GM19043 (cell line): Measurements from ENCODE around the gene NIT1.

Source experiments
- ATAC-seq: cut with Tn5 transposase; IDR thresholded peaks from one replicate; pipeline ENCODE4 v1.9.1; 2021; ENCODE audit warnings: low read depth; ENCODE audit not compliant: unreplicated experiment

NIT1 gene, protein sequence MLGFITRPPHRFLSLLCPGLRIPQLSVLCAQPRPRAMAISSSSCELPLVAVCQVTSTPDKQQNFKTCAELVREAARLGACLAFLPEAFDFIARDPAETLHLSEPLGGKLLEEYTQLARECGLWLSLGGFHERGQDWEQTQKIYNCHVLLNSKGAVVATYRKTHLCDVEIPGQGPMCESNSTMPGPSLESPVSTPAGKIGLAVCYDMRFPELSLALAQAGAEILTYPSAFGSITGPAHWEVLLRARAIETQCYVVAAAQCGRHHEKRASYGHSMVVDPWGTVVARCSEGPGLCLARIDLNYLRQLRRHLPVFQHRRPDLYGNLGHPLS

DNA sequence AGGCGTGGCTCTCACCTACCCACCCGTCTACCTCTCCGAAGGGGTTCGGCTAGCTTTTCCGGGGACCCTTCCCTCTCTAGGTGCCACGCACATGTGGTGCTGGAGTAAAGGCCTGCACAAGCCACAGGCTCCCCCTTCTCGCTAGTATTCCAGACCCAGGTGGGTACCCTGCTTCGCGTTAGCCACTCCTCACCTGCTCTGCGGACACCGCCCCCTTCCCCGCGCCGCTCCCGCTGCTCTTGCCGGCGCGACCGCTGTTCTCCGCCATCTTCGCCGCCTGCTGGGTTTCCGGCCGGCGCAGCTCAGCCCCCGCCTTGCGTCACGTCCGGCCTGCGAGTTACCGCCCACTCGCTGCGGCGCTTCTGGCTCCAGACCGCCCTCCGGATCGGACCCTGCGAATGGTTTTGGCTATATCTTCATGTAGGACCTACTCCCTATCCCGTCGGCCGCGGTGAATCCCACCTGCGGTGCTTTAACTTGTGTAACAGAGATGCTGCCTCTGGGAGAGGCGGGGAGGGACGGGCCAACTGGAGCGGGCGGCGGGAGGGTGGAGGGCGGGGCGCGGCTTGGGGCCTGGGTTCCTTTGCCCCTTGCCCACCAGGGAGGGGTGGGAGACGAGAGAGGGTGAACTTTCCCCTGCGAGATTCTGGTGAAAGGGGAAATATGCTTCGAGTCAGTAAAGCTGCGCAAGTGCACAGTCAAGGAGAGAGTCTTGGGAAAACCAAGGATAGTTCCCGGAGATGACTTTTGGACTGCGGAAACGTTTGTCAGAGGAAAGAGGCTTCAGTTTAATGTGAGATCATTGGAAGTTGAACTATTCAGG, at the start of gene NIT1, which contains the start of gene PFDN2:
NIT1 (plus strand) TSS at position 347 of the 823 bp plus-strand sequence; CDS start at position 419, 72 bp downstream.
PFDN2 (minus strand) TSS at position 279 of the 823 bp plus-strand sequence; CDS start at position 268, 11 bp downstream.
- ATAC-seq = peak; percentile 84

DNA sequence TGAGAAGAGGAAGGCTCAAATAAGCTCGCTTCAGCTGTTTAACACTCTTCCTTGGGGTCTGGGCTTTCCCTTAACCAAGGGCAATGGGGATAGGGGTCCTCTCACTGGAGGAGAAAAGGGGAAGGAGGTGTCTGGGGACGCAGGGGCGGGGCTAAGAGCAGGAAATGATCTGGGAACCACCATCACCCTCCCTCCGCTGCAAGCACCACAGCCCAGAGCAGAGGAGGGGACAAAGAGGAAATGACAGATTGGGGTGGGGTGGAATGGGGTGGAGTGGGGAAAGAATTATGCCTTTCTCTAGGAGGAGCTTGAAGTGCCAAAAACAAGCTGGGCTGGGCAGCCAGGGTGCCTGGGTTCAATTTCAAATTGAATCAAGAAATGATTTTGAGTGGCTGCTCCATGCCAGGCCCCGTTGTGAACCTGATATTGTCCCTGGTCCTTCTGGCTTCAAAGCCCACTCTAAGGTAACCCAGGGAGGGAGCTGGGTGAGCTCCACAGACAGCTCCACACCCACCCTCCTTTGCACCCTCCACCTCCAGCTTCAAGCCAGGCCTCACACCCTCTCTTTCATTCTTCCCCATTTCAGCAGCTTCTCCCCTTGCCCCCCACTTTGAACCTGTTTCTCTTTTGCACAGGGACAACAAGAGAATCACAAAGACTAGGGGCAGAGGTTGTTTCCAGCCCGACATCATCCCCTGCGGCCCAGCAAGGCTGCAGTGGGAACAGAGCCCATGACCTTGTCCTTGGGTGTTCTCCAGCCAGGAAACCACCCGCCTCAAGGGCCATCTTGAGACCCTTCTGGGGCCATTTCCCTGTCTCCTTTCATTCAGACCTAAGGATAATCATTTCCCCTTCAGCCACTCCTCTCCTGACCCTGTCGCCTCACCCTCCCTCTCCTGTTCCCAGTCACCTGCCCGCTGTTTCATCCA, 49.3 kb upstream of the NIT1 start:
- ATAC-seq = peak; percentile 45

DNA sequence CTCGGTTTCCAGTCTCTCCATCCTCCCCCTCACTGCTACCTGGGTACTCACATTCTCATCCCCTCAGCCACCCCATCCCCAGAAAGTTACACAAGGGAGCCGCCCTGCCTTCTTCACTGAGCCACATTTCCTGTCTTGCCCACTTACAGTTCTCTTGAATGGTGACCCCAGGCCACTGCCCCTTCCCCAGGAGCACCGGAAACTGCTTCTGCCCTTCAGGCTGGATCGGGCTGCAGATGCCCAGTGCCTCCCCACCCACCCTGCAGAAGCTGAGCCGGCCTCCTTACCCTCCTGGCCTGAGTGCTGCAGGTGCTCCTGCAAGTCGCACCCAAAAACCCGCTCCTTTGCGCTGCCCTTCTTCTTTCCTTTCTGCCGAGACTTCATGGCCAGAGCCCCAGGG, 48.7 kb upstream of the NIT1 start:
- no peak for ATAC-seq

DNA sequence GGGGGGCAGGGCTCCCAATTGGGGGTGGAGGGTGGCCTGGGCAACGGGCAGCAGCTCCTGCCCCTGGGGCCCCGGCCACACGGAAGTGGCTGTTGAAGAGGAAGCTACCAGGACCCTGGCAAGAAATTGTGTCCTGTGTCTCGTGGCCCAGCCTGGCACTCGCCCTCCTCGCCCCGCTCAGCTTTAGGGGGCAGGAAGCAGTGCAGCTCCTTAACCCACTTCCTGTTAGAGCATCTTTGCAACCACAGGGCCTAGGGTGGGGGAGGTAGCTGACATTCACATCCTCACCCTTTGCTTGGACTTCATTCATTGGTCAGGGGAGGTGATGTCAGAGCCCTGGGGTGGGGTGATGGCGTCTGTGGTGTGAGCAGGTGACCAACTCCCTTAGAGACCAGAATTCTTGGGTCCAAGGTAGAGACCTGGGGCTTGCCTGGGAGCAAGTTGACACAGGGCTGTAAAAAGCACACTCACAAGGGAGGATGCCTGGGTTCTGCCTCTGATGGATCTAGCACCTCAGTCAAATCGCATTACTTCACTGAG, 48.1 kb upstream of the NIT1 start, which contains the start of gene ARHGAP30:
ARHGAP30 (minus strand) TSS at position 161 of the 540 bp plus-strand sequence. CDS start 267 bp downstream, outside the sequence.
- peak; percentile 81 for ATAC-seq

DNA sequence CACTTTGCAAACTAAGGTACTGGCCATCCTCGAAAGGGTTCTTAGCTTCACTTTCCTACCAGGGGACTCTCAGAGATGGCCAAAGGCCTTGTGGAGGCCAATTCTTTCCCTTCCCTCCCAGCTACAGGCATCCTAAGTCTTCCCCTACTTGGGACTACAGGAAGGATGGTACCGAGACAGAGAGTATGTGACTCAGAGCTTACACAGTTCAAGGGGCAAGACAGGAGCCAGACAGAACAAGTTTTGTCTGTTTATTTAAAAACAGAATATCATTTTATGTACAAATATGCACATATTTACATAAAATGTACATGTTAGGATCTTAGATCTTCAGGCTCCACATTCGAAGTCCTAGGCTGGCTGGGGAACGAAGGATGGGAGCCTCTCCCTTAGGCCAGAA, 47.1 kb upstream of the NIT1 start:
- ATAC-seq = no peak

DNA sequence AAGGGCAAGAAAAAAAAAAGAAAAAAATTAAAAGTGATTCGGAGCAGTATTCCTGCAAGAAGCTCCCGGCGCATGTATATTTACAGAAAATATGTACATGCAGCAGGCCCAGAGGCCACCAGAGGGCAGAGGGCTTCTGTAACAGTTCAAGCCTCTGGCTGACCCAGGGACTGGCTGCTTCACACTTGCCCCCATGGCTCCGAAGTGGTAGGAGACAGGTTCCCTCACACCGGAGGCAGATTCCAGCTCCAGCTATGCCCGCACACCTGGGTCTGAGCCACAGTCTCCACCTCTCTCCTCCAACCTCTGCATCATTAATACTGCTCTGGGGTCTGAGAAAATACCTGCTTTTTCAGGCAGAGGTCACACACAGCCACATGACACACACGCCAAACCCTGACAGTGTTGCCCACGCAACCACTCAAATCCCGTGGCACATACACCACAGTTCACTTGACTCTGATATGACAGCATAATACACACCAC, 46.0 kb upstream of the NIT1 start:
- ATAC-seq = no peak

DNA sequence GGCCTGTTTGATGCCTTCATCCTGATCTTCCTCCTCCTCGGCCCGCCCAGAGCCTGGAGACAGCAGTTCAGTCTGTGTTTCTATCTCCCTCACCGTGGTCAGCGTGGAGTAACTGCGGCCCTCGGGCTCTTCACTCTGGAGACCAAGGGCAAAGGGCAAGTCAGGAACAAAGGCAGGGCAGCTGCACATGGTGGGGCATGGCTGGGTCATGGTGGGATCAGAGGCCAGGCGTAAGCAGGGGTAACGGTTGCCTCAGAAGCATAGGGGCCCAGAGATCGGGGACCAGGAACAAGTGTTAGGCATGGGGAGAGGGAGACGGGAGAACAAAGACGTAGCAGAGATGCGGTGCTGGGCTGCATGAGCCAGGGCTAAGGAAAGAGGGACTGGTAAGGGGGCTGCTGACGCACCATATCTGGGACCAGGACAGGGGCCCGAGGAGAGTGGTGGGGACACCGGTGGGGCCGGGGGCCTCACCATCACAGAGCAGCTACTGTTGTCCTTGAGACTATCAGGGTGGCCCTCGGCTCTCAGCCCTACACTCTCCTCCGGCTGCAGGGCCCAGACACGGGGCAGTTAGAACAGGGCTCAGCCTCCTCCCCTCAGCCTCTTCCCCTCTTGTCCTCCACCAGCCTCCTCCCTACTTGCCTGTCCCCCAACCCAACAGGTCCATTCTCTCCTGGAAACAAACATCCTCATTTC, 45.0 kb upstream of the NIT1 start:
- no peak for ATAC-seq

DNA sequence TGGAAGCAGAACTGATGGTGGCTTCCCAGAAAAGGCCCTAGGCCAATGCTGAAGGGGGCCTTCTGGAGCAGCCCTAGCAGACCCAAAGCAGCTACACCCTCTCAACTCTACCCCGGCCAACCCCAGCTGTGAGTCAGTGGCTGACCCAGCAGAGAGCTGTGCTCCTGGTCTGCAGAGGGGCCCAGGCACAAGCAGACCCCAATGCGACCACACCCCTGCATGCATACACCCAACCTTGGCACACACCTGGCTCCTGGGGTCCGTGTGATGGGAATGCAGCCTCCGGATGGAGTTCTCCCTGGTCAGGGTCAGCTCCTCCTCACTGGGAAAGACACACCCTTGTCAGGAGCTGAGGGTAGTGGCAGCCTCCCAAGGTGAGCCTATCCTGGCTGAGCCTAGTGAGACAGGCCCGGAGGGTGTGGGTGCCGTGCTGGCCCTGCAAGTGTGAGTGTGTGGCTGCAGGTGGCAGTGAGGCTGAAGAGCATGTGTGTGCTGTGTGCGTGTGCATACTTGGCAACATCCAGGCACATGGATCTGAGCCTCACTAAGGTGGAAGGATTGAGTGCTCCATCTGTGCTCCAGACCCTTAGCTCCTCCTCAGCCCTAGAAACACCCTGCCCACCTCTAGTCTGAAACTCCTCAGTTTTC, 44.3 kb upstream of the NIT1 start:
- no peak for ATAC-seq

DNA sequence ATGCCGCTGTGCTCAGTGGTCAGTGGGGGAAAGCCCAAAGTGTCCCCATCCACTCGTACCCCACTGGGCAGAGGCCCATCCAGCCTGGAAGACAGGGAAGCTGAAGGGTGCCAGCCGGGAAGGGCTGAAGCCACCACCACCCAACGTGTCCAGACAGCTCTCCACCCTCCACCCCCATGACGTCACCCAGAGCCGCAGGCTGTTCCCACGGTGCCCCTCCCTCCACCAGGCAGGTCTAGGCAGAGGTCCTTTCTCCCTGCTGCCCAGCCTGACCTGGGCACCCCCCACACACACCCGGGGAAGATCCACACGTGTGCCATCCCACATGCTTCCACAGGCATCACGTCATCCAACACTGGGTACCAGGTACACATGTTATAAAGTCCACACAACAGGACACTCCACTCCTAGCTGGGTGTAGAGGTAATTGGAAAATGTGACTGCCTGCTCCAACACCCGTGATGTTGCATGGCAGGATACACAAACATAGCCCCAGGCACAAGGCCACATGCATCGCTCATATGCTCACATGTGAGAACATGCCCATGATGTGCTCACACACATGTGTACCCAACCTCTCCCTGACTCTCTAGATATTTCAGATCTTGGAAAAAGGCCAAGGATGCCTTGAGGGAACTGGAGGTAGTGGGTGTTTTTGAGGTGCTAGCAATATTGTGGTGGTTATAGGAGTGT, 43.1 kb upstream of the NIT1 start:
- ATAC-seq = no peak

DNA sequence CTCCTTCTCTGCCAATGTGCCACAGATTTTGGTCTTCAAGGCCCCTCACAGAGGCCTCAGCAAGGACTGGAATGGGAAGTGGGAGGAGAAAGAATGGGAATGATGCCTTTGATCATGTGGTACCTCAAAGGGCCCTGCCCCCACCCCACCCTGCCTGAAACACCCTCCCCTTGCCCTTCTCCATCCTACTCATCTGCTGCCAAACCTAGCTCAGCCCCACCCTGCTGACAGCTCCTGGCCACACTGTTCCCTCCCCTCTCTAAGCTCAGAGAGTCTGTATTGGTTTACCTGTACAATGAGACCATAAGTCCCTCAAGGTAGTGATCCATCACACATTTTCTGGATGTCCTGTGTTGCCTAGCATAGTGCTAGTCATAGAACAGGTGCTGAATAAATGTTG, 41.5 kb upstream of the NIT1 start:
- ATAC-seq = no peak

DNA sequence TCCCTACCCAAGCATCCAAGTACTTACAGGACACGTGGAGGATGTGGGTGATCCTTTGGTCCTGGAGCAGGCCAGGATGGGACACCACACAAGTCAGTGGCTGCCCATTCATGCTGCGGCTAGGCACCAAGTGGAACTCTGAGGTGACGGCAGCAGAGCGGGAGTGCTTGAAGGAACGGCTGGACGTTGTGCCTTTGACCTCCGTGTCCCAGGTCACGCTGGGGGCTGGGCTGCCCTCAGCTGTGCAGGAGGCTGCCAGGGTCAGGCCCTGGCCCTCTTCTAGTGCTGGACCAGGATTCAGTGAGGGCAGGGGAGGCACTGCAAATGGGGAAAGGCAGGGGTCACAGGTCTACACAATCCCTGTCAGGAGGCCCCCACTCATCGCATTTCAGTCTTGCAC, 40.5 kb upstream of the NIT1 start:
- ATAC-seq = no peak

DNA sequence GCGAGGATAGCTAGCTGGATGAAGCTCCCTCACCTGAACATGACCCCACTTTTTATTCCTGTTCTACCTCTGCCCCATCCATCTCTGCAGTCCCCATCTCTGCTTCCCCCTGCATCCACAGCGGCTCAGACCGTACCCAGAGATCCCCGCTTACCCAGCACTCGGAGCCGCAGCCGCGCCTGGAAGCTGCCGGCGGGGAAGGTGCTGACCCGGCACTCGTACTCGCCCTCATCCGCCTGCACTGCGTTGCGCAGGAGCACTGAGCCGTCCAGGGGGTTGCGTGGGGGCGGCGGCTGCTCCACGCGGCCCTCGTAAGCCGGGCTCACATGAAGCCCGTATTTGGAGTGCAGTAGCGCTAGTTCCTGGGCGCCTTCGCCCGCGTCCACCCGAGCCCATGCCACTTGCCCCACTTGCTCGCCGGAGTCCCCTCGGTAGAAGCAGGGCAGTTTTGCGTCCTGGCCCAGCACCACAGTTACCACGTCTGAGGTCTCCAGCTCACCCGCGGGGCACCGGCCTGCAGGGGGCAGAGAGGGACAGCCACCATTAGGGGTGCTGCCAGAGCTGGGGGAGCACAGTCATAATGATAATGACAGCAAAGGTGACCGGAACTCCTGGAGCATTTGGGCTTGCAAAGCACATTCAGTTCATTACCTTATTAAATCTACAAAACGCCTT, 38.3 kb upstream of the NIT1 start:
- no peak for ATAC-seq

DNA sequence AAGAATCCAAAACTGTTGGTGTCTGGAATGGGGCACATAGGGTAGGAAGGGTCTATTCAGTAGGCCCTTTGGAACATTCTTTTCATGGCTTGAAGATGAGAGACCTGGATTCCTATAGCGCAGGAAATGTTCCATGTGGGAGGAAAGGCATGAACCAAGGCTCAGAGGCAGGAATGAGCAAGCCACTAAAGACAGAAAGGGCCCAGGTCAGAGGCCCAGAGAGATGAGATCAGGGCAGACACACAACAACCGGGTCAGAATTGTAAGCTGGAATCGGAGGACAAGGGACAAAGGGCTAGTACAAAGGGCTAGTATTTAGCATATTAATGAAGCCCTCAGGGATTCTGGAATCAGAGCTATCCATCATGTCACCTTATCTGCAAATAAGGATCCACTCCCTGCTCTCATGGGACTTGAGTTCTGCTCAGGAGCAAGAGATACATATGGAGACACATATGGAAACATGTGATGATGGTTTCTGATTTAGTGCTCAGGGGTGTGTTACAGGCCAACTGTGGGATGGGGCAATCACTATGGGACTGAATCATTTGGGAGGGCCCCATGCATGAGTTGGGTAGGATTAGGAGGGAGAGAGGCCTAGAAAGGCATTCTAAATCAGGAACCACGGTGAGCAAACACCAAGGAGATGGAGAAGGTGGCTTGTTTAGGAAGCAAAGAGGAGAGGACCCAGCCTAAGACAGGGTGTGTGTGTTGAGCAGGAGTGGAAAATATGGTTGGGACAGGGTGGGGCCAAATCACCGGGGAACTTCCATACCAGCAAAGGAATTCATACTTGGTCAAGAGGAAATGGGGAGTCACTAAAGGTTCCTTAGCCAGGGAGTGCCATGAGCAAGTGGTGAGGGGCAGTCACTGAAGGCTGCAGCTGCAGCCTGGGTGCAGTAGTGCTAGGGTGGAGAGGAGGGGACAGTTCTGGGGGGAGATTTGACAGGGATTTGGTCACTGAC, 37.2 kb upstream of the NIT1 start:
- ATAC-seq = no peak

DNA sequence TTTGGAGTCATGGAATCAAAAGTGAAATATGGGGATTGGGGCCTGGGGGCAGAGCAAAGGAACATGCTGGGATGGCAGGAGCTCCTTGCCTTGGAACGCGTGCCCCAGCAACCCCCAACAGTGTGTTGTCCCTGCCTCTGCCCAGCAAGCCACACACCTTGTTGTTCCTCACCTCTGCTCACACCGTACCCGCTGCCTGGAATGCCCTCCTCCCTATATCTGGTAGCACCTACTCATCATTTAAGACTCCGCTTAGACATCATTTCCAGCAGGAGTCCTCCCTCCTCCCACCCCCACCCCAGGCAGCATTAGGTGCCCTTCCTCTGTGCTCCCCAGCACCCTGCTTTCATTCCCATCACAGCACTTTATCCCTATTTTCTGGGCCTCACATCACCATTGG, 36.4 kb upstream of the NIT1 start:
- no peak for ATAC-seq

DNA sequence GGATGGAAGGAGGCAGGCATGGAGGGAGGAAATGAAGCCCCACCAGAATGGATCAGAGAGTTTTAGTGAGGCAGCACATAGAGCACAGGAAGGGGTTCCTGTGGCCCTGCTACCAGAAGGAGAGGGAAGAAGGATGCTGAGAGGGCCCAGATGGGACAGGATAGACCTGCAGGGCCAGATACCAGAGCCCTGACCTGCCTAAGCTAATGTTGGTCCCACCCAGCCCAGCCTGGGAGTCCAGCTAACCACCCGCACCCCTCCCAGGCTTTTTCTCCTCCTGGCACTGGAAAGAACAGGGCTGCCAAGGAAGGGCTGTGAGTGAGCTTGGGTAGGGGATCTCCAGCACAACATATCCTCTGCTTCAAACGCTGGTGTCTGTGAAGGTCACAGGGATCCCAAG, 35.4 kb upstream of the NIT1 start:
- ATAC-seq = no peak

DNA sequence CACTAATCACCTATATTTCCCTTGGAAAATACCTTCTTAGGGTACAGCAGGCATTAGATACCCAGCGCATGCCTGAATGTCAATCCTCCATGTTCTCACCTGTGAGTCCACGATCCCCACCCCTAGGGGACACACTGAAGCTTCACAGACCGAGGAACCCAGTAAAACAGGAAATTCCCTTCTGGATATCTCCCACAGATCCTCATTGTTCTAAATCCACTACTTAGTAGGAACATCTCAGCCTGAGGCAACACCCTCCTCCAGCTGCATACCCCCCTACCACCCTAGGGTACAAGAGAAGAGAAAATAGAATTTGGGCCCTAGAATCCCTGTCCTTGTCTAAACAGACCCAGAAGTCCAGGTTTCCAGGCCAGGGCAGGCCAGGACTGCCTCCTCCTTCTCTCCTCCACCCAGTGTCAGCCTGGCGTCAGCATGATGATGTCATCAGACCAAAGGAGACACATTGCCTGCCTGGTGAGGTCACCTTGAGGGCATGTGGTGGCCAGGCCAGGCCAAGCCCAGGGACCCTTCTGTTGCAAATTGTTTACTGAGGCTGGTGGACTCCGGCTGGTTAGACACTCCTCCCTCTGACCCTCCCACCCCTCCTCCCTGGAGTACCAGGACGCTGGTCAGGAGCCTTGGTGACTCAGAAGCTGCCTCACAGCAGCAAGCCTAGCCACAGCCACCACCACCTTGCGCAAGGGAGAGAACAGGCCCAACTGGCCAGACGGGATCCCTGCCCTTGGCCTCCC, 34.7 kb upstream of the NIT1 start:
- no peak for ATAC-seq
